ENCODE results near the gene EMC7. TPM values are rescaled to one million over a fixed set of nuclear protein-coding genes. Genes with fewer than 3 reads are reported as not detected.

Gene EMC7
- total RNA-seq, 1 donor from 2014 or later = 31.4 TPM

DNA sequence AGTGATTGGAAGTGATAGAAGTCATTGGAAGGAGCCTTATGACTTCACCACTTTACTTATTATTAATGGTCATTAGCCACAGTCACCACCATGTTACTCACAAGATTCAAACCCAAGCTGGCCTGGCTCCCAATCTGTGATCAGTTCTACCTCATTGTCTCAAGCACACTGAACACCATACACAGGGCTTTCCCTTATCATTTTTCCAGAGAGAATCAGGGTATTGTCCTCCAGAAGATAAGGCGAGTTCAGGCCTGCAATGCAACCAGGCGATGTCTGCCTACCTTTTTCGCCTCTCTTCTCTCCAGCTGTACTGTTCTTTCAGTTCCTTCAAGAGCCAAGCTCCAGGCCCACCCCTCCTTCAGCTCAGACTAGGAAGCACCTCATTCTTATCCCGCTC lies 24.9 kb downstream of the EMC7 start:
- intact Hi-C loops (cut with DNase I) = no loop called here
- Histone ChIP-seq H3K27ac (no peak overlapping the region), H3K36me3 (no peaks in the 10 kb centered on the region), H3K9me3 (no peaks in the 10 kb centered on the region), H3K4me3 (no peak overlapping the region), H3K27me3 (no peaks in the 10 kb centered on the region), H3K4me1 (no peaks in the 10 kb centered on the region)
- DNase-seq (ENCODE audit: extremely low spot score in 2 of 2) = no peak
- TF ChIP-seq POLR2A (IDR thresholded peaks at IDR 0.05) (no peak), POLR2AphosphoS5 (IDR thresholded peaks at IDR 0.05; ENCODE audit: insufficient read depth in 1 of 2, low read depth in 1 of 2) (no peak), CTCF (IDR thresholded peaks at IDR 0.05) (no peak)

DNA sequence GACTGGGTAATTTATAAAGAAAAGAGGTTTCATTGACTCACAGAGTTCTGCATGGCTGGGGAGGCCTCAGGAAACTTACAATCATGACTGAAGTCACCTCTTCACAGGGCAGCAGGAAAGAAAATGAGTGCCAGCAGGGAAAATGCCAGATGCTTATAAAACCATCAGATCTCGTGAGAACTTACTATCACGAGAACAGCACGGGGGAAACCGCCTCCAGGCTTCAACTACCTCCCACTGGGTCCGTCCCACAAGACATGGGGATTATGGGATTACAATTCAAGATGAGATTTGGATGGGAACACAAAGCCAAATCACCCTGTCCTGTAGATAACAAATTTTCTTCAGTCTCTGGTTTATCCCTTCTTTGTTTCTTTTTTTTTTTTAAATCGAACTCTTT lies 31.7 kb downstream of the EMC7 start:
- H3K36me3 ChIP-seq = no peaks in the 10 kb centered on the region
- no peaks in the 10 kb centered on the region for H3K27me3 ChIP-seq
- TF ChIP-seq CTCF (IDR thresholded peaks at IDR 0.05) = no peak
- no peak for TF ChIP-seq POLR2A (IDR thresholded peaks at IDR 0.05)
- no peak for TF ChIP-seq POLR2AphosphoS5 (IDR thresholded peaks at IDR 0.05; ENCODE audit: insufficient read depth in 1 of 2, low read depth in 1 of 2)
- no peak overlapping the region for H3K27ac ChIP-seq
- intact Hi-C loops (cut with DNase I) = no loop called here
- no peak for DNase-seq (ENCODE audit: extremely low spot score in 2 of 2)
- H3K4me1 ChIP-seq = peaks cover 4% of the 10 kb centered on the region
- no peak overlapping the region for H3K4me3 ChIP-seq
- no peaks in the 10 kb centered on the region for H3K9me3 ChIP-seq

- Histone ChIP-seq H3K4me1 (peaks cover 6% of the 10 kb centered on the region), H3K36me3 (no peaks in the 10 kb centered on the region), H3K27me3 (no peaks in the 10 kb centered on the region), H3K9me3 (no peaks in the 10 kb centered on the region), H3K27ac (no peak overlapping the region), H3K4me3 (no peak overlapping the region)
- DNase-seq (ENCODE audit: extremely low spot score in 2 of 2) = peak in 1 of 2 donors; percentile 90
- TF ChIP-seq POLR2AphosphoS5 (IDR thresholded peaks at IDR 0.05; ENCODE audit: insufficient read depth in 1 of 2, low read depth in 1 of 2) (peak in 1 of 2 donors; percentile 71), POLR2A (IDR thresholded peaks at IDR 0.05) (no peak)
- intact Hi-C loops (cut with DNase I) = no loop called here
Observed at GRCh38 chr15:34065941-34066340, 35.7 kb downstream of the EMC7 start.

DNA sequence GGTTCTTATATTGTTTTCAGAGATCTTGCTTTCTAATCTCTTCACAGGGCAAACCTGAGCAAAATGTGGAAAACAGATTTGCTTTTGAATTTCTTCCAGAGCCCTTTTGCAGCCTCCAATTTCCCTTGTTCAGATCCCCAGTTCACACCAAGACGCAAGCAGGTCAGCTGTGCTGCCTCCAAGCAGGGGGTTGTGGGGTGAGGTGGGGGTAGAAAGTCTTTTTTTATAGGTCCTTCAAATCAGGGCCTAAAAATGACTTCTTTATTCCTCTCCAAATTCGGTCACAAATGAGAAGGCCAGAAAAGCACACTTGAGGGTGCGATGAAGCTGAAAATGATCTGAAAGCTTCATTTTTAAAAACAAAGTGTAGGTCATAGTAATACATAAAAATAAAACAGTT lies 36.4 kb downstream of the EMC7 start:
- TF ChIP-seq CTCF (IDR thresholded peaks at IDR 0.05) = no peak
- no peak for TF ChIP-seq POLR2AphosphoS5 (IDR thresholded peaks at IDR 0.05; ENCODE audit: insufficient read depth in 1 of 2, low read depth in 1 of 2)
- TF ChIP-seq POLR2A (IDR thresholded peaks at IDR 0.05) = no peak
- no peak overlapping the region for H3K27ac ChIP-seq
- no peak overlapping the region for H3K4me3 ChIP-seq
- DNase-seq (ENCODE audit: extremely low spot score in 2 of 2) = no peak
- H3K27me3 ChIP-seq = no peaks in the 10 kb centered on the region
- no peaks in the 10 kb centered on the region for H3K36me3 ChIP-seq
- H3K9me3 ChIP-seq = no peaks in the 10 kb centered on the region
- peaks cover 6% of the 10 kb centered on the region for H3K4me1 ChIP-seq
- intact Hi-C loops (cut with DNase I) = no loop called here

- no peak overlapping the region for H3K27ac ChIP-seq
- DNase-seq (ENCODE audit: extremely low spot score in 2 of 2) = no peak
- H3K36me3 ChIP-seq = no peaks in the 10 kb centered on the region
- intact Hi-C loops (cut with DNase I) = loop anchor here (5.0 kb wide), 1 partner anchor 148 kb away; the partner anchor contains the start of gene KATNBL1
- H3K27me3 ChIP-seq = no peaks in the 10 kb centered on the region
- TF ChIP-seq POLR2AphosphoS5 (IDR thresholded peaks at IDR 0.05; ENCODE audit: insufficient read depth in 1 of 2, low read depth in 1 of 2) = no peak
- no peak for TF ChIP-seq CTCF (IDR thresholded peaks at IDR 0.05)
- no peak for TF ChIP-seq POLR2A (IDR thresholded peaks at IDR 0.05)
- H3K4me3 ChIP-seq = no peak overlapping the region
- H3K9me3 ChIP-seq = no peaks in the 10 kb centered on the region
- H3K4me1 ChIP-seq = peaks cover 6% of the 10 kb centered on the region
Observed at GRCh38 chr15:34064438-34064837, 37.2 kb downstream of the EMC7 start.

All from vagina (tissue), 2 donors.